Measurements from ENCODE around the gene SLC6A5.
A peak's percentile ranks its signal among the peaks of the same experiment; 100 is the strongest.

Gene SLC6A5

DNA sequence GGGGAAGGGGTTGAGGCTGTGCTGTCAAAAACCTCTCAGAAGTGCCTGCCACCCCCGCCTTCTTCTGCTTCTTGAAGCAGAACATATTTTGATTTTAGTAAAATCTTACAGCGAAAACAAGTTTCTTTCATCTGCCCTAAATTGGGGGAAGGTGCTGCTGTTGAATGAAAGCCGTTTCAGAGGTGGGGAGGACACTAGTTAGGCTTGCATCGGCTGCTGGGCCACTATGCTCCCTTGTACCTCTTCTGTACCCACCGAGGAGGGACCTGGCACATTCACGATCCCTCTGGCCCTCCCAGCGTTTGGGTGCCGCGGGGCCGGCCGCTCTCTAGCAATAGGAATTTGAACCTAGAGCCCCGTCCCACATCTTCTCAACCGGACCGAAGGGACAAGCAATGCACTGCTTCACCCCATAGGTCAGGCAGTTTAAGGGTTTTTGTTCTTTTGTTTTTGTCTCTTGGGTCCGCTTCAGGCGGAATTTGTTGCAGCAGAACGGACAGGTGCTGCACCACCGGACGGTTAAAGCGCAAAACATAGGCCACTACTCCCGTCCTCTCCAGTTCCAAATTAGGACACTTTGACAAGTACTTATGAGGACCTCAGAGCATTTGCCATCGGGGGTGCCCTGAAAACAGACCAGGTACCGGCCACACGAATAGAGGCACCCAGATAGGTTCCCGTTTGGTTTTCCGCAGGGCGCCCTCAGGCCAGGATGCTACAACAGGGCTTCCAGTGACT, 5.6 kb downstream of the SLC6A5 start:
- Histone ChIP-seq H3K9me3 (ENCODE audit: control insufficient read depth in 5 of 5, low read length in 5 of 5) (peaks cover 0 to 2% (median 0%) of the 10 kb centered on the region in 5 donors), H3K36me3 (ENCODE audit: control insufficient read depth in 5 of 5, insufficient read depth in 5 of 5, low read length in 5 of 5) (no peaks in the 10 kb centered on the region), H3K27me3 (ENCODE audit: control insufficient read depth in 5 of 5, insufficient read depth in 4 of 5, low read length in 5 of 5) (peaks cover 62 to 82% (median 73%) of the 10 kb centered on the region in 5 donors), H3K4me3 (ENCODE audit: low read depth in 1 of 5, low read length in 5 of 5) (no peak overlapping the region), H3K9ac (ENCODE audit: low read length in 5 of 5) (no peak overlapping the region), H3K27ac (ENCODE audit: low read depth, low read length) (no peak overlapping the region), H3K4me1 (ENCODE audit: control insufficient read depth in 5 of 5, insufficient read depth in 5 of 5, low read length in 5 of 5) (peaks cover 0 to 3% (median 0%) of the 10 kb centered on the region in 5 donors)

DNA sequence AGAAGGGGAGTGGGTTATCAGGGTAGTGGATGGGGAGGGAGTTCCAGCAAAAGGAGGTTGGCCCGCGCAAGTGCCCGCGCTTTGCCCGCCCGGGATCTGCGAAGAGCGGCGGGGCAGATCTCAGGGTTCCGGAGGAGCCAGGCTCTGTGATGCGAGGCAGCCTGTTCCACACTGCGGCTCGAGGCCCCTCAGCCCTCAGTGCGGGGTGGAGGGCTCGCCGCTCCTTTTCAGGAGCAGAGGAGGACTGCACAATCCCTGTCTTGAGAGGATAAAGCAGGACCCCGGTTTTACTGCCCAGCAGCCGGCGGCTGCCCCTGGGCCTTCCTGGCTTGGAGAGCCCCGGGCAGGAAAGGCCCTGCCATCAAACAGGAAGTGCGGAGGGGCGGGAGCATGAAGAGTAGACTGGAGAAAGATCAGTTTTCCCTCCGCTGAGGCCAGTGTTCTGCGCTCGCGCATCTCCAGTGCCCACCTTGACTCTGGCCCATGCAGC, 6.2 kb downstream of the SLC6A5 start:
- Histone ChIP-seq H3K36me3 (ENCODE audit: control insufficient read depth in 5 of 5, insufficient read depth in 5 of 5, low read length in 5 of 5) (no peaks in the 10 kb centered on the region), H3K4me3 (ENCODE audit: low read depth in 1 of 5, low read length in 5 of 5) (no peak overlapping the region), H3K9ac (ENCODE audit: low read length in 5 of 5) (no peak overlapping the region), H3K4me1 (ENCODE audit: control insufficient read depth in 5 of 5, insufficient read depth in 5 of 5, low read length in 5 of 5) (peaks cover 0 to 7% (median 0%) of the 10 kb centered on the region in 5 donors), H3K9me3 (ENCODE audit: control insufficient read depth in 5 of 5, low read length in 5 of 5) (peaks cover 0 to 2% (median 0%) of the 10 kb centered on the region in 5 donors), H3K27me3 (ENCODE audit: control insufficient read depth in 5 of 5, insufficient read depth in 4 of 5, low read length in 5 of 5) (peaks cover 59 to 79% (median 72%) of the 10 kb centered on the region in 5 donors), H3K27ac (ENCODE audit: low read depth, low read length) (no peak overlapping the region)

DNA sequence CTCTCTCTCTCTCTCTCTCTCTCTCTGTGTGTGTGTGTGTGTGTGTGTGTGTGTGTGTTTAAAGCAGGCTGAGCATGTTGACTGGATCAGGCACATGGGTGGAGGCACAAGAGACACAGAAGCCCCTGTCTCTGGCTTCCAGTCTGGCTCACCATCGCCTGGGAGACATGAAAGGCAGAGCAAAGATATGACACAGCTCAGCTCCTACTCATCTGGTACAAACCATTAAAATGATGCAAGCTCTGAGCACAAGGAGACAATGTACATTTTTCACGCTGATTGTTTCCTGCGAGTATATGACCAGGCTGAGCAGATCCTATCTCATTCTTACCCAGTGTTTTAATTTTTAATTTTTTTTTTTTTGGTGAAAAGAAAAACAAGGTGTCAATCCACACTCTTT, 9.5 kb downstream of the SLC6A5 start:
- H3K36me3 ChIP-seq (ENCODE audit: control insufficient read depth in 5 of 5, insufficient read depth in 5 of 5, low read length in 5 of 5) = no peaks in the 10 kb centered on the region
- no peak overlapping the region for H3K27ac ChIP-seq (ENCODE audit: low read depth, low read length)
- H3K9ac ChIP-seq (ENCODE audit: low read length in 5 of 5) = no peak overlapping the region
- H3K4me3 ChIP-seq (ENCODE audit: low read depth in 1 of 5, low read length in 5 of 5) = no peak overlapping the region
- H3K27me3 ChIP-seq (ENCODE audit: control insufficient read depth in 5 of 5, insufficient read depth in 4 of 5, low read length in 5 of 5) = peaks cover 43 to 68% (median 50%) of the 10 kb centered on the region in 5 donors
- H3K4me1 ChIP-seq (ENCODE audit: control insufficient read depth in 5 of 5, insufficient read depth in 5 of 5, low read length in 5 of 5) = peaks cover 0 to 7% (median 0%) of the 10 kb centered on the region in 5 donors
- no peaks in the 10 kb centered on the region for H3K9me3 ChIP-seq (ENCODE audit: control insufficient read depth in 5 of 5, low read length in 5 of 5)

DNA sequence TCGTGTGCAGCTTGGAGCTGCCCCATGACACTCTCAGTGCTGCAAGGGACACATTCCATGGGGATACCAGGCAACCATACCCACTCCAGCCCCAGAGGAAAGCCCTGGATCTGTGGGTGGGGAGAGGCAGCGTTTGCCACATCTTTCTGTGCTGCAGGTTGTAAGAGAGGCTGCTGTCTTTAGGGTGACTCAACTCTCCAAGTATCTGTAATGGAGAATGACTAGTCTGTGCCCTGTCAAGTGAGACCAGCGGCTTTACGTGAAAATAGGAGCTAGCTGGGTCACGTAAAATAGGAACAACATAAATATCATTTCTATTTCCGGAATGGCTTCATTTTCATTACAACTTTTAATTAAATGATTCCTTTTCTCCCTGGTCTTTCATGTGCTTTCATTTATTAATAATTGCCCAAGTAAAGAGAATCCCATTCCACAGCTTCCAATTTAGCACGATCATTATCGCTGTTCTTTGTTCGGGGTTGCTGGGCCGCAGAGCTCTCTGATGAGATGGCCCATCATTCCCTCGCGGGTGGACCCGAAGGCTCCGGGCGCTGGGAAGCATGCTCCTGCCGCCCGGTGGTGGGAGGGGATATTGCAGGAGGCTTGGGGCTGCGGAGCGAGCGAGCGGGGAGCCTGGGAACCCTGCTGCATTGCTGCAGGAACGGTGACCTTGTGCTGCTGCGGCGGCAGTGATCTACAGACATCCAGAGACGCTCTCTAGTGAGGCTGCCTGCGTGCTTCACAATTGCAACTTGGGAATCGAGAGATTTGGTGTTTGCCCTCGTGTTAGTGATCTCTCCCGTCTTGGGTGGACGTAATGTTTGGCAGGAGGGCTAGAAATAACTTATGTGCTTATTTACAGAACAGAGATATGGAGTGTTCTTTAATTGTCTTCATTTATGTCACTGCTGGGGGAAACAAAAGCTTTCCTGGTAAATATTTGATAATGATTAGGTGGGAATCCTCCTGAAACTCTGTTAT, 10.6 kb downstream of the SLC6A5 start:
- Histone ChIP-seq H3K4me1 (ENCODE audit: control insufficient read depth in 5 of 5, insufficient read depth in 5 of 5, low read length in 5 of 5) (peaks cover 0 to 7% (median 0%) of the 10 kb centered on the region in 5 donors), H3K4me3 (ENCODE audit: low read depth in 1 of 5, low read length in 5 of 5) (peak overlapping the region in 1 of 5 donors; percentile 11), H3K9me3 (ENCODE audit: control insufficient read depth in 5 of 5, low read length in 5 of 5) (no peaks in the 10 kb centered on the region), H3K27me3 (ENCODE audit: control insufficient read depth in 5 of 5, insufficient read depth in 4 of 5, low read length in 5 of 5) (peaks cover 35 to 65% (median 40%) of the 10 kb centered on the region in 5 donors), H3K9ac (ENCODE audit: low read length in 5 of 5) (no peak overlapping the region), H3K36me3 (ENCODE audit: control insufficient read depth in 5 of 5, insufficient read depth in 5 of 5, low read length in 5 of 5) (no peaks in the 10 kb centered on the region), H3K27ac (ENCODE audit: low read depth, low read length) (no peak overlapping the region)

DNA sequence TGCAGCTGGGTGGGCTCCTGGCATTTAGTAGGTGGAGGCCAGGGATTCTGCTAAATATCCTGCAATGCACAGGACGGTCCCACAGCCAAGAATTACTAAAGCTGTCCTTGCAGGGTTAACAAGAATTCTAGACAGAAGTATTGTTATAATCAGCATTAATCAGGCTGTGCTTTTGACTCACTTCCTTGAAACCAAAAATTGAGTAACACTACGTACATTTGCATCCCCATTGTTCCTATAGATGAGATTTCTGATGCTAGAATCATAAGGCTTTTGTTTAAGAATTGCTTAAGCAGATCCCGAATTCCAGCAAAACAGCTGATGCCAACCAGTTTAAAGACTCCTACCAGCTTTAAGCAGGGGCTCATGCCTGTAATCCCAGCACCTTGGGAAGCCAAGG, 11.4 kb downstream of the SLC6A5 start:
- H3K4me1 ChIP-seq (ENCODE audit: control insufficient read depth in 5 of 5, insufficient read depth in 5 of 5, low read length in 5 of 5) = peaks cover 0 to 7% (median 0%) of the 10 kb centered on the region in 5 donors
- no peaks in the 10 kb centered on the region for H3K9me3 ChIP-seq (ENCODE audit: control insufficient read depth in 5 of 5, low read length in 5 of 5)
- no peak overlapping the region for H3K4me3 ChIP-seq (ENCODE audit: low read depth in 1 of 5, low read length in 5 of 5)
- no peak overlapping the region for H3K27ac ChIP-seq (ENCODE audit: low read depth, low read length)
- peaks cover 27 to 57% (median 32%) of the 10 kb centered on the region in 5 donors for H3K27me3 ChIP-seq (ENCODE audit: control insufficient read depth in 5 of 5, insufficient read depth in 4 of 5, low read length in 5 of 5)
- no peak overlapping the region for H3K9ac ChIP-seq (ENCODE audit: low read length in 5 of 5)
- H3K36me3 ChIP-seq (ENCODE audit: control insufficient read depth in 5 of 5, insufficient read depth in 5 of 5, low read length in 5 of 5) = no peaks in the 10 kb centered on the region

DNA sequence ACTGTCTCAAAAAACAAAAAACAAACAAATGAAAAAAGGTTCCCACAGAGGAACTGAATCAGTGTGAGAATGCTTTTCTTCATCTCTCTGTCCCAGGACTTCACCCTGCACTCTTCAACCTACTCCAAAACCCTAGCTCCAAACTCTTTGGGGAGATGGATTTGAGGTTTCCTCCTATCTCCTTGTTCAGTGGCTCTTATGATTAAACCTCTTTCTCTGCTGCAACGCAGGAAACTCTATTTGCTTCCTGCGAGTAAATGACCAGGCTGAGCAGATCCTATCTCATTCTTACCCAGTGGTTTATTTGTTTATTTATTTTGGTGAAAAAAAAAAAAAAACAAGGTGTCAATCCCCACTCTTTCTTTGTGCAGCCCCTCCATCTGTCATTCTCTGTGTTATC, 12.0 kb downstream of the SLC6A5 start:
- H3K27me3 ChIP-seq (ENCODE audit: control insufficient read depth in 5 of 5, insufficient read depth in 4 of 5, low read length in 5 of 5) = peaks cover 20 to 50% (median 26%) of the 10 kb centered on the region in 5 donors
- H3K9ac ChIP-seq (ENCODE audit: low read length in 5 of 5) = no peak overlapping the region
- H3K9me3 ChIP-seq (ENCODE audit: control insufficient read depth in 5 of 5, low read length in 5 of 5) = no peaks in the 10 kb centered on the region
- no peak overlapping the region for H3K4me3 ChIP-seq (ENCODE audit: low read depth in 1 of 5, low read length in 5 of 5)
- H3K27ac ChIP-seq (ENCODE audit: low read depth, low read length) = no peak overlapping the region
- H3K4me1 ChIP-seq (ENCODE audit: control insufficient read depth in 5 of 5, insufficient read depth in 5 of 5, low read length in 5 of 5) = peaks cover 0 to 7% (median 2%) of the 10 kb centered on the region in 5 donors
- no peaks in the 10 kb centered on the region for H3K36me3 ChIP-seq (ENCODE audit: control insufficient read depth in 5 of 5, insufficient read depth in 5 of 5, low read length in 5 of 5)

DNA sequence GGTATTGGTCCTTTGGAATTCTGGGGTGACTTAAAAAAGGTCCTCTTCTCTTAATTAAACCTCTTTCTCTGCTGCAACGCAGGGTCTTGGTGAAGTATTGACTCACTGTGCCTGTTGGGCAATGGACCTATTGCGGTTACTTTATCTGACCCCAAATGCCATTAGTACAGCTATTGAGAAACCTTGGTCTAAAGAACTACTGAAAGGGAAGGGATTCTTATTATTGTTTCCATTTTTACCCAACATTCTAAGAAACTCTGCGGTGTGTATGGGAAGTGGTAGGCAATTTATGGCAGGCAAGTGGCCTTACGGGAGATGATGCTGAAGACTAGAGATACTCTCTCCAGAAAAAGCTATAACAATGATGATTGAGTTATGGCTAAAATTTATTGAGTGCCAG, 12.5 kb downstream of the SLC6A5 start:
- no peak overlapping the region for H3K27ac ChIP-seq (ENCODE audit: low read depth, low read length)
- H3K4me3 ChIP-seq (ENCODE audit: low read depth in 1 of 5, low read length in 5 of 5) = no peak overlapping the region
- peaks cover 0 to 9% (median 7%) of the 10 kb centered on the region in 5 donors for H3K4me1 ChIP-seq (ENCODE audit: control insufficient read depth in 5 of 5, insufficient read depth in 5 of 5, low read length in 5 of 5)
- H3K27me3 ChIP-seq (ENCODE audit: control insufficient read depth in 5 of 5, insufficient read depth in 4 of 5, low read length in 5 of 5) = peaks cover 19 to 46% (median 21%) of the 10 kb centered on the region in 5 donors
- H3K36me3 ChIP-seq (ENCODE audit: control insufficient read depth in 5 of 5, insufficient read depth in 5 of 5, low read length in 5 of 5) = no peaks in the 10 kb centered on the region
- H3K9ac ChIP-seq (ENCODE audit: low read length in 5 of 5) = no peak overlapping the region
- no peaks in the 10 kb centered on the region for H3K9me3 ChIP-seq (ENCODE audit: control insufficient read depth in 5 of 5, low read length in 5 of 5)

DNA sequence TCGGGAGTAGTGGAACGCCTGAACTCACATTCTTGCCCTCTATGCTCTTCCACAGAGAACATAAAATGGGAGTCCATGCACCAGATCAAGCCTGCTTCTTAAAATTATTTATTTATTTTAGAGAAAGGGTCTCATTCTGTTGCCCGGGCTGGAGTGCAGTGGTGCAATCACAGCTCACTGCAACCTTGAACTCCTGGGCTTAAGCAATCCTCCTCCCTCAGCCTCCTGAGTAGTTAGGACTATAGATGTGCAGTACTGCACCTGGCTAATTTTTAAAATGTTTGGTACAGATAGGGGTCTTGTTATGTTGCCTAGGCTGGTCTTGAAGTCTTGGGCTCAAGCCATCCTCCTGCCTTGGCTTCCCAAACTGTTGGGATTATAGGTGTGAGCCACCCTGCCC, 13.0 kb downstream of the SLC6A5 start:
- Histone ChIP-seq H3K9ac (ENCODE audit: low read length in 5 of 5) (no peak overlapping the region), H3K36me3 (ENCODE audit: control insufficient read depth in 5 of 5, insufficient read depth in 5 of 5, low read length in 5 of 5) (no peaks in the 10 kb centered on the region), H3K27ac (ENCODE audit: low read depth, low read length) (no peak overlapping the region), H3K4me3 (ENCODE audit: low read depth in 1 of 5, low read length in 5 of 5) (no peak overlapping the region), H3K27me3 (ENCODE audit: control insufficient read depth in 5 of 5, insufficient read depth in 4 of 5, low read length in 5 of 5) (peaks cover 14 to 41% (median 16%) of the 10 kb centered on the region in 5 donors), H3K4me1 (ENCODE audit: control insufficient read depth in 5 of 5, insufficient read depth in 5 of 5, low read length in 5 of 5) (peaks cover 2 to 14% (median 12%) of the 10 kb centered on the region in 5 donors), H3K9me3 (ENCODE audit: control insufficient read depth in 5 of 5, low read length in 5 of 5) (no peaks in the 10 kb centered on the region)

DNA sequence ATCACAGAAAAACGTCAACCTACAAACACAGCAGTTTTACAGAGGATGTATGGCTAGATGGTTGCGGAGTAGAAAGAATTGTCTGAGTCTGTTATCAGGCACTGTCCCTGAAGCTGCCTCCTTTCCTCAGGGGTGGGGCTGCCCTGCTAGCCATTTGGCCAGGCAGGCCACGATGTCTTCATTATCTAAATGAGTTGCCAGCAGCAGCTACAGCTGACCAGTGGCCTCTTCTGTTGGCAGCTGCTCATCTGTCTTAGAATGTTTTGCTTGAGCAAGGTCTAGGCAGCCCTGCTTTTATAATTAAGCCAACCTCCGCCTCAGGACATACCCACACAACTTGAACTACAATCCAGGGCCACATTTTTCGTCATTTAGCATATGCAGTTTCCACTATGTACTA, 17.5 kb downstream of the SLC6A5 start:
- H3K9me3 ChIP-seq (ENCODE audit: control insufficient read depth in 5 of 5, low read length in 5 of 5) = no peaks in the 10 kb centered on the region
- no peaks in the 10 kb centered on the region for H3K36me3 ChIP-seq (ENCODE audit: control insufficient read depth in 5 of 5, insufficient read depth in 5 of 5, low read length in 5 of 5)
- H3K4me1 ChIP-seq (ENCODE audit: control insufficient read depth in 5 of 5, insufficient read depth in 5 of 5, low read length in 5 of 5) = peaks cover 4 to 22% (median 12%) of the 10 kb centered on the region in 5 donors
- H3K27me3 ChIP-seq (ENCODE audit: control insufficient read depth in 5 of 5, insufficient read depth in 4 of 5, low read length in 5 of 5) = peaks cover 0 to 19% (median 5%) of the 10 kb centered on the region in 5 donors
- H3K9ac ChIP-seq (ENCODE audit: low read length in 5 of 5) = no peak overlapping the region
- no peak overlapping the region for H3K27ac ChIP-seq (ENCODE audit: low read depth, low read length)
- no peak overlapping the region for H3K4me3 ChIP-seq (ENCODE audit: low read depth in 1 of 5, low read length in 5 of 5)
